ENCODE results near the gene RRP36.
A peak's percentile ranks its signal among the peaks of the same experiment; 100 is the strongest.

Gene RRP36

GRCh38 chr6:43007126-43007525 is 14.3 kb upstream of the RRP36 start:
- DNase-seq (ENCODE audit: low read depth in 2 of 2) = no peak

GRCh38 chr6:43009124-43009523 is 12.3 kb upstream of the RRP36 start:
- DNase-seq (ENCODE audit: low read depth in 2 of 2) = no peak

GRCh38 chr6:43011207-43011606 is 10.2 kb upstream of the RRP36 start:
- DNase-seq (ENCODE audit: low read depth in 2 of 2) = no peak

- no peak for DNase-seq (ENCODE audit: low read depth in 2 of 2)
These were observed 9.1 kb upstream of the RRP36 start for GRCh38 chr6:43012364-43012763.

- DNase-seq (ENCODE audit: low read depth in 2 of 2) = no peak
These were observed 8.2 kb upstream of the RRP36 start for GRCh38 chr6:43013097-43013842.

GRCh38 chr6:43013843-43014433 is 7.5 kb upstream of the RRP36 start, which contains the start of the genes KLHDC3 and MEA1:
TSS of gene KLHDC3 (plus strand) at chr6:43014249. CDS start at chr6:43017193, 2,944 bp downstream.
TSS of gene MEA1 (minus strand) at chr6:43013946. CDS start at chr6:43013813, 133 bp downstream.
- peak; percentile 96 to 98 for DNase-seq (ENCODE audit: low read depth in 2 of 2)

GRCh38 chr6:43014434-43014909 is 7.0 kb upstream of the RRP36 start:
- no peak for DNase-seq (ENCODE audit: low read depth in 2 of 2)

- no peak for DNase-seq (ENCODE audit: low read depth in 2 of 2)
These were observed 5.1 kb upstream of the RRP36 start for GRCh38 chr6:43016176-43016942.

- no peak for DNase-seq (ENCODE audit: low read depth in 2 of 2)
These were observed 4.5 kb upstream of the RRP36 start for GRCh38 chr6:43016943-43017334.

- no peak for DNase-seq (ENCODE audit: low read depth in 2 of 2)
These were observed 2.3 kb upstream of the RRP36 start for GRCh38 chr6:43019152-43019551.

- no peak for DNase-seq (ENCODE audit: low read depth in 2 of 2)
These were observed 1.2 kb upstream of the RRP36 start for GRCh38 chr6:43020052-43020705.

- DNase-seq (ENCODE audit: low read depth in 2 of 2) = no peak
These were observed 576 bp upstream of the RRP36 start for GRCh38 chr6:43020847-43021246.

- DNase-seq (ENCODE audit: low read depth in 2 of 2) = no peak
These were observed 3.0 kb downstream of the RRP36 start for GRCh38 chr6:43024436-43024835.

GRCh38 chr6:43026365-43026764 is 4.9 kb downstream of the RRP36 start:
- no peak for DNase-seq (ENCODE audit: low read depth in 2 of 2)

- no peak for DNase-seq (ENCODE audit: low read depth in 2 of 2)
These were observed 7.7 kb downstream of the RRP36 start for GRCh38 chr6:43029120-43029519.

GRCh38 chr6:43032326-43032725 is 10.9 kb downstream of the RRP36 start:
- no peak for DNase-seq (ENCODE audit: low read depth in 2 of 2)

GRCh38 chr6:43033496-43034189 is 12.2 kb downstream of the RRP36 start:
- no peak for DNase-seq (ENCODE audit: low read depth in 2 of 2)

GRCh38 chr6:43034190-43034525 is 12.7 kb downstream of the RRP36 start:
- no peak for DNase-seq (ENCODE audit: low read depth in 2 of 2)

GRCh38 chr6:43035495-43036194 is 14.2 kb downstream of the RRP36 start:
- DNase-seq (ENCODE audit: low read depth in 2 of 2) = no peak

- DNase-seq (ENCODE audit: low read depth in 2 of 2) = no peak
These were observed 15.3 kb downstream of the RRP36 start for GRCh38 chr6:43036712-43037111.

- DNase-seq (ENCODE audit: low read depth in 2 of 2) = no peak
These were observed 15.8 kb downstream of the RRP36 start for GRCh38 chr6:43037197-43037596.

All from stimulated activated CD4-positive, alpha-beta T cell treated with anti-CD3 and anti-CD28 coated beads, Interleukin-1b, Interleukin-23, amount 100 ng/mL, for 1 hour (primary cell).